ENCODE measurements around the gene NAXE. TPM values are rescaled to one million over a fixed set of nuclear protein-coding genes. Genes with fewer than 3 reads are reported as not detected.

The NAXE gene
- polyA plus RNA-seq, 1 donor from 2014 or later: 95.7 TPM

DNA sequence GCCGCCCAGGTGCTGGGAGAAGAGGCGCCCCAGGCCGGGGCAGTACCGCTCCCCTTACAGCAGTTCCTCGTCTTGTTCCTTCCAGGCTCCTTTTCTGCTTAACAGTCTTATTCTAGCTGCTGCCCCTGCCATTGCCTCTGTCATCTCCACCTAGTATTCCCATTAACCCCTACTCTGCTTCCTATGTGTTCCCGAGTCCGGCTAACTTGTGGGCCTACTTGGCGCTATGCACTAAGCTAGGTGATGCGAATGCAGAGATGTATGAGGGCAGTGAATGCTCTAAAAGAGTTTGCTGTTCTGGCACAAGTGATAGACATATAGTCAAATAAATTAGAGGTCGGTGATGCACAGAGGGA is 18.9 kb upstream of the NAXE start:
- no peaks in the 10 kb centered on the region for H3K36me3 ChIP-seq (ENCODE audit: insufficient read depth, low read length)
- TF ChIP-seq EZH2 (IDR thresholded peaks at IDR 0.05; ENCODE audit: borderline replicate concordance, insufficient read depth, low read length, poor library complexity, severe bottlenecking) (no peak), POLR2AphosphoS5 (IDR thresholded peaks at IDR 0.05) (no peak), MXI1 (conservative IDR thresholded peaks at IDR 0.05; ENCODE audit: poor library complexity, severe bottlenecking) (no peak), SMC3 (conservative IDR thresholded peaks at IDR 0.05; ENCODE audit: poor library complexity) (peak; percentile 29), TAF1 (IDR thresholded peaks at IDR 0.05; ENCODE audit: low read depth) (no peak)
- TF ChIP-seq, protein P1, sequence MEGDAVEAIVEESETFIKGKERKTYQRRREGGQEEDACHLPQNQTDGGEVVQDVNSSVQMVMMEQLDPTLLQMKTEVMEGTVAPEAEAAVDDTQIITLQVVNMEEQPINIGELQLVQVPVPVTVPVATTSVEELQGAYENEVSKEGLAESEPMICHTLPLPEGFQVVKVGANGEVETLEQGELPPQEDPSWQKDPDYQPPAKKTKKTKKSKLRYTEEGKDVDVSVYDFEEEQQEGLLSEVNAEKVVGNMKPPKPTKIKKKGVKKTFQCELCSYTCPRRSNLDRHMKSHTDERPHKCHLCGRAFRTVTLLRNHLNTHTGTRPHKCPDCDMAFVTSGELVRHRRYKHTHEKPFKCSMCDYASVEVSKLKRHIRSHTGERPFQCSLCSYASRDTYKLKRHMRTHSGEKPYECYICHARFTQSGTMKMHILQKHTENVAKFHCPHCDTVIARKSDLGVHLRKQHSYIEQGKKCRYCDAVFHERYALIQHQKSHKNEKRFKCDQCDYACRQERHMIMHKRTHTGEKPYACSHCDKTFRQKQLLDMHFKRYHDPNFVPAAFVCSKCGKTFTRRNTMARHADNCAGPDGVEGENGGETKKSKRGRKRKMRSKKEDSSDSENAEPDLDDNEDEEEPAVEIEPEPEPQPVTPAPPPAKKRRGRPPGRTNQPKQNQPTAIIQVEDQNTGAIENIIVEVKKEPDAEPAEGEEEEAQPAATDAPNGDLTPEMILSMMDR (IDR thresholded peaks at IDR 0.05; ENCODE audit: poor library complexity, severe bottlenecking): no peak
- no peaks in the 10 kb centered on the region for H3K79me2 ChIP-seq (replicated peaks; ENCODE audit: insufficient read depth, low read length)
- H2AFZ ChIP-seq (ENCODE audit: low read depth, low read length): peak overlapping the region; percentile 41
- H4K20me1 ChIP-seq (ENCODE audit: insufficient read depth): no peaks in the 10 kb centered on the region
- H3F3A ChIP-seq (ENCODE audit: insufficient read depth, low read length, poor library complexity, severe bottlenecking): no peaks in the 10 kb centered on the region
- H3K9ac ChIP-seq (ENCODE audit: low read length): peak overlapping the region; percentile 23
- peak overlapping the region; percentile 89 for H3K4me2 ChIP-seq (ENCODE audit: low read length)
- H3K4me3 ChIP-seq (ENCODE audit: low read length): peak overlapping the region; percentile 70
- no peak overlapping the region for H3K27ac ChIP-seq (ENCODE audit: low read length)
- H3K9me3 ChIP-seq (ENCODE audit: low read length): no peaks in the 10 kb centered on the region
- no peaks in the 10 kb centered on the region for H3K9me2 ChIP-seq (ENCODE audit: insufficient read depth, low read length)
- H3K27me3 ChIP-seq (ENCODE audit: insufficient read depth, low read depth, low read length): no peaks in the 10 kb centered on the region

DNA sequence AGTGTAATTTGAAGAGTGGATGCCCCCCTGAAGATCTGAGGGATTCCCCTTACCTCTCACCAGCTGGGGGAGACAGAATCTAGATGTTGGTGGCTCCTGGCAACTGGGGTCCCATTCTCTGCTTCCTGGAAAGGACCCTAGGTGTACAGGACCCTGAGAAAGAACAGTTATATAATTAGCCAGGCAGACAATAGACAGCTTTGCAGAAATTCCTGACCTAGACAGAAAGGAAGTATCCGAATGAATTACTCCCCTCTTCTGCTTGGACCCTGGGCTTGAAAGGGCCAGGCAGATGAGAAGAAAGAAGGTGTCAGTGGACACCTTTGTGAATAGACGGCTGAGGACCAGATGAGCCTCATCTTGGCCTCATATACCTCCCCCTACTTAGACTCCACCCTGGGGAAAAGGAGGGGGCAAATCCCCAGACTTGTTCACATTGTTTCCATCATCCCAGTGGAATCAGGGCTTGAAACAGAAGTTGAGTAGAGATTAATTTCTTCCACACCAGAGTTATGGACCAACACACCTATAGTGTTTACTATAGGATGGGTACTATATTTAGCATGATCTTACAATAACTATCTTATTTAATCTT is 17.4 kb upstream of the NAXE start:
- no peaks in the 10 kb centered on the region for H3K9me3 ChIP-seq (ENCODE audit: low read length)

More for the DNA sequence above, 17.4 kb upstream of the NAXE start:
- no peaks in the 10 kb centered on the region for H3K27me3 ChIP-seq (ENCODE audit: insufficient read depth, low read depth, low read length)
- no peak overlapping the region for H3K4me3 ChIP-seq (ENCODE audit: low read length)
- H2AFZ ChIP-seq (ENCODE audit: low read depth, low read length): no peak overlapping the region
- no peak overlapping the region for H3K27ac ChIP-seq (ENCODE audit: low read length)
- no peak overlapping the region for H3K9ac ChIP-seq (ENCODE audit: low read length)
- H3K79me2 ChIP-seq (replicated peaks; ENCODE audit: insufficient read depth, low read length): no peaks in the 10 kb centered on the region
- H3K9me2 ChIP-seq (ENCODE audit: insufficient read depth, low read length): no peaks in the 10 kb centered on the region
- H3F3A ChIP-seq (ENCODE audit: insufficient read depth, low read length, poor library complexity, severe bottlenecking): no peaks in the 10 kb centered on the region
- no peaks in the 10 kb centered on the region for H4K20me1 ChIP-seq (ENCODE audit: insufficient read depth)
- no peaks in the 10 kb centered on the region for H3K36me3 ChIP-seq (ENCODE audit: insufficient read depth, low read length)
- TF ChIP-seq EP300 (conservative IDR thresholded peaks at IDR 0.05; ENCODE audit: poor library complexity, severe bottlenecking): no peak
- no peak for TF ChIP-seq SMC3 (conservative IDR thresholded peaks at IDR 0.05; ENCODE audit: poor library complexity)
- TF ChIP-seq MXI1 (conservative IDR thresholded peaks at IDR 0.05; ENCODE audit: poor library complexity, severe bottlenecking): no peak
- no peak for TF ChIP-seq TAF1 (IDR thresholded peaks at IDR 0.05; ENCODE audit: low read depth)
- TF ChIP-seq, protein P2, sequence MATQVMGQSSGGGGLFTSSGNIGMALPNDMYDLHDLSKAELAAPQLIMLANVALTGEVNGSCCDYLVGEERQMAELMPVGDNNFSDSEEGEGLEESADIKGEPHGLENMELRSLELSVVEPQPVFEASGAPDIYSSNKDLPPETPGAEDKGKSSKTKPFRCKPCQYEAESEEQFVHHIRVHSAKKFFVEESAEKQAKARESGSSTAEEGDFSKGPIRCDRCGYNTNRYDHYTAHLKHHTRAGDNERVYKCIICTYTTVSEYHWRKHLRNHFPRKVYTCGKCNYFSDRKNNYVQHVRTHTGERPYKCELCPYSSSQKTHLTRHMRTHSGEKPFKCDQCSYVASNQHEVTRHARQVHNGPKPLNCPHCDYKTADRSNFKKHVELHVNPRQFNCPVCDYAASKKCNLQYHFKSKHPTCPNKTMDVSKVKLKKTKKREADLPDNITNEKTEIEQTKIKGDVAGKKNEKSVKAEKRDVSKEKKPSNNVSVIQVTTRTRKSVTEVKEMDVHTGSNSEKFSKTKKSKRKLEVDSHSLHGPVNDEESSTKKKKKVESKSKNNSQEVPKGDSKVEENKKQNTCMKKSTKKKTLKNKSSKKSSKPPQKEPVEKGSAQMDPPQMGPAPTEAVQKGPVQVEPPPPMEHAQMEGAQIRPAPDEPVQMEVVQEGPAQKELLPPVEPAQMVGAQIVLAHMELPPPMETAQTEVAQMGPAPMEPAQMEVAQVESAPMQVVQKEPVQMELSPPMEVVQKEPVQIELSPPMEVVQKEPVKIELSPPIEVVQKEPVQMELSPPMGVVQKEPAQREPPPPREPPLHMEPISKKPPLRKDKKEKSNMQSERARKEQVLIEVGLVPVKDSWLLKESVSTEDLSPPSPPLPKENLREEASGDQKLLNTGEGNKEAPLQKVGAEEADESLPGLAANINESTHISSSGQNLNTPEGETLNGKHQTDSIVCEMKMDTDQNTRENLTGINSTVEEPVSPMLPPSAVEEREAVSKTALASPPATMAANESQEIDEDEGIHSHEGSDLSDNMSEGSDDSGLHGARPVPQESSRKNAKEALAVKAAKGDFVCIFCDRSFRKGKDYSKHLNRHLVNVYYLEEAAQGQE (IDR thresholded peaks at IDR 0.05; ENCODE audit: borderline replicate concordance): no peak
- TF ChIP-seq EZH2 (IDR thresholded peaks at IDR 0.05; ENCODE audit: borderline replicate concordance, insufficient read depth, low read length, poor library complexity, severe bottlenecking): no peak
- TF ChIP-seq POLR2AphosphoS5 (IDR thresholded peaks at IDR 0.05): no peak
- no peak for TF ChIP-seq RAD21 (conservative IDR thresholded peaks at IDR 0.05)
- TF ChIP-seq, protein P1 (IDR thresholded peaks at IDR 0.05; ENCODE audit: poor library complexity, severe bottlenecking): no peak
- H3K4me2 ChIP-seq (ENCODE audit: low read length): no peak overlapping the region

Data from neural cell (in vitro differentiated cells).